Kidney capillary endothelial cell (primary cell): ENCODE results near the gene ACVR2B.
"Not testable (repeated sequence)": the region's sequence is repeated elsewhere in the genome, so short reads cannot be mapped to it uniquely, and the experiment has no call there.

ENCODE experiments used
- DNase-seq: peaks from one replicate; pipeline ENCODE4 v3.0.0-alpha.2; 2018; ENCODE audit warnings: low spot score

Gene ACVR2B

GRCh38 chr3:38453075-38453912 lies at the start of gene ACVR2B:
Gene ACVR2B (plus strand): TSS chr3:38453890. CDS start chr3:38454323, 433 bp downstream.
- DNase-seq = peak; percentile 69

DNA sequence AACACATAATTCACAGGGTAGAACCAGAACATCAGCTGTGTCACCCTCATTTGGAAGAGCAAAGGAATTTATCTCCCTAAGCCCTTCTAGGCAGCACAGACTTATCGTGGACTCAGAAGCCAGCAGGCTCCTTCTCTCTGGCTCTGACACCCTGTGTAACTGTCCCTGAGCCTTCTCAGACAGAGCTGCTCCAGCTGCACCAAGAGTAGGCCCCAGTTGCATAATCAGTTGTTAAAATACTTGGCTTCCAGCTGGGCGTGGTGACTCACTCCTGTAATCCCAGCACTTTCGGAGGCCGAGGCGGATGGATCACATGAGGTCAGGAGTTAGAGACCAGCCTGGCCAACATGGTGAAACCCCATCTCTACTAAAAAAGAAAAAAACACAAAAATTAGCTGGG lies 49.4 kb upstream of the ACVR2B start:
- DNase-seq = no peak

GRCh38 chr3:38411591-38411990 lies 42.1 kb upstream of the ACVR2B start:
- DNase-seq = no peak

DNA sequence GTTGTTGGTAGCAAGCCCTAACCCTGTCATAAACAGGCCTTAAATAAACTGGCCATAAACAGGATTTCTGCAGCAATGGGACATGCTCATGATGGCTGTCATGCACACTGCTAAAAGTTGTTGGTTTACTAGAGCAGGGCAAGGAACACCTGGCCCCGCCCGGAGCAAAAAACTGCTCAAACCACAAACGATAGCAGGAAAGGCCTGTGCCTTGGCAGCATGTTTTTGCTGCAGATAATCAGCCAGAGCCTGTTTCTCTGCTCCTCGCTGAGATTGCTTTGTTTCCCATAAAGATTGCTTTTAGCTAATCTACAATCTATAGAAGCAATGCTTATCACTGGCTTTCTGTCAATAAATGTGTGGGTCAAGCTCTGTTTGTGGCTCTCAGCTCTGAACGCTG lies 32.9 kb upstream of the ACVR2B start:
- not testable (repeated sequence) for DNase-seq

DNA sequence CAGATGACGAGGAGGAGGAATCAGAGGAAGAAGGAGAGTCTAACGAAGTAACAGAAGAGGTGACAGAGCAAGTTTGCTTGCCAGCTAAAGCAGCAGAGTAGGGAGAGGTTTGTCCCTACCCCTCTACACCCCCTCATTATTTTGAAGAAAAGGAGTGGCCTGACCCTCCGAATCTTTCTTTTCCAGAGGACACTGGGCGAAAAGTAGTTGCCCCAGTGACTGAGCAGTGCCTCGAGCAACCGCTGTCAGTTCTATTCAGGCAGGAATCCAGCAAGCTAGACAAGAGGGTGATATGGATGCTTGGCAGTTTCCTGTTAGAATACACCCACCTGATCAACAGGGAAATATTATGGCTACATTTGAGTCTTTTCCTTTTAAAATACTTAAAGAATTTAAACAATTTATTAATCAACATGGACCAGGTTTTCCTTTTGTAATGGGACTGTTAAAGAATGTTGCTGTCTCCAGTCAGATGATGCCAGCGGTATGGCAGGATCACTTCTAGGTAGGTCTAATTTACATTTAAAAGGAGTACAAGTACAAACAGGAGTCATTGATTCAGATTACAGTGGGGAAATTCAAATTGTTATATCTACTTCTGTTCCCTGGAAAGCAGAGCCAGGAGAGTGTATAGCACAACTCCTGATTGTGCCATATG lies 31.9 kb upstream of the ACVR2B start:
- no peak for DNase-seq

- DNase-seq = not testable (repeated sequence)
These were observed 26.8 kb upstream of the ACVR2B start for GRCh38 chr3:38426798-38427426.

- DNase-seq = not testable (repeated sequence)
These were observed 20.6 kb upstream of the ACVR2B start for GRCh38 chr3:38432871-38433658.

- DNase-seq = not testable (repeated sequence)
These were observed 20.0 kb upstream of the ACVR2B start for GRCh38 chr3:38433661-38434060.

- DNase-seq = peak; percentile 33
These were observed 15.1 kb upstream of the ACVR2B start for GRCh38 chr3:38438436-38439069.

- not testable (repeated sequence) for DNase-seq
These were observed 10.5 kb upstream of the ACVR2B start for GRCh38 chr3:38443205-38443604.

- DNase-seq = no peak
These were observed 7.5 kb upstream of the ACVR2B start for GRCh38 chr3:38446085-38446686.

DNA sequence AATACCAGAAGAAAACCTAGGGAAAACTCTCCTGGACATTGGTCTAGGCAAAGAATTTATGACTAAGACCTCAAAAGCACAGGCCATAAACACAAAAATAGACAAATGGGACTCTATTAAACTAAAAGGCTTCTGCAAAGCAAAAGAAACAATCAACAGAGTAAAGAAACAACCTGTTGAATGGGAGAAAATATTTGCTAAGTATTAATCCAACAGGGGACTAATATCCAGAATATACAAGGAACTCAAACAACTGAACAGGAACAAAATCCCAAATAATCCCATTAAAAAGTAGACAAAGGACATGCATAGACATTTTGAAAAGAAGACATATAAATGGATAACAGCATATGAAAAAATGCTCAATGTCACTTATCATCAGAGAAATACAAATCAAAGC lies 6.9 kb upstream of the ACVR2B start:
- DNase-seq = no peak

- DNase-seq = no peak
These were observed 2.8 kb upstream of the ACVR2B start for GRCh38 chr3:38450853-38451252.

- DNase-seq = no peak
These were observed 155 bp downstream of the ACVR2B start for GRCh38 chr3:38453913-38454177.

GRCh38 chr3:38454178-38454883 lies 641 bp downstream of the ACVR2B start:
- DNase-seq = no peak

DNA sequence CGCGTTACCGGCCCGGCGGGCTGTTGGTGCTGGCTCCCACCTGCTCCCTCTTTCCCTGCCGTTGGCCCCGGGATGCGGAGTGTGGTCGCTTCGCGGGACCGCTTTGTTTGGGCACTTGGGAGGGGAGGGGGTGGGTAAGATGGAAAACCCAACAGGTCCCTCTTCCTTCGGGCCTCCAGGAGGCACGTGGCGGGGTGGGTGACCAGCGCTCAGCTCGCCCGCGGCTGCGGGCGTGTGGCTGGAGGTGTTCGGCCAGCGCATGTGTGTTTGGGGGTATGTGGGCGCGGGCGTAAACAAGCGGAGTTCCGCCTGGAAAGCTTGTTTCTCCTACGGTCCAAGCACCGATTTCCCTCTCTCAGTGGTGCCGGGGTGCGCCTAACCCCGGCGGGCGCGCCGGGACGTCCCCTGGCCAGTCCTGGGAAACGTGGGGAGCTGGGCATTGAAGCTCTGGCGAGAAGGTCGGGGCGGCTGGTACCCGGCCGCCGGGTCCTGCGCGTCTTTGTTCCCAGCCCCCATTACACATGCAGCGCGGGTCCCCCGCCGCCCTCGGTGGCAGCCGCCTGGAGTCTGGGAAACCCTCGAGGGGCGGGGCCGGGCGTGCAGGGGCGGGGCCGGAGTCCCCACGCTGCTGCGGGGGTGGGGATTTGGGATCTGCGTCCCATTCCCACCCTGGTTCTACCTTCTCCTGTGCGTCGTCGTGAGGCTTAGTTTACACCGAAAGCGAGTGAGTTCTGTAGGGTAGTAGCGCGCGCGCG lies 1.4 kb downstream of the ACVR2B start:
- no peak for DNase-seq

- no peak for DNase-seq
These were observed 2.1 kb downstream of the ACVR2B start for GRCh38 chr3:38455639-38456430.

DNA sequence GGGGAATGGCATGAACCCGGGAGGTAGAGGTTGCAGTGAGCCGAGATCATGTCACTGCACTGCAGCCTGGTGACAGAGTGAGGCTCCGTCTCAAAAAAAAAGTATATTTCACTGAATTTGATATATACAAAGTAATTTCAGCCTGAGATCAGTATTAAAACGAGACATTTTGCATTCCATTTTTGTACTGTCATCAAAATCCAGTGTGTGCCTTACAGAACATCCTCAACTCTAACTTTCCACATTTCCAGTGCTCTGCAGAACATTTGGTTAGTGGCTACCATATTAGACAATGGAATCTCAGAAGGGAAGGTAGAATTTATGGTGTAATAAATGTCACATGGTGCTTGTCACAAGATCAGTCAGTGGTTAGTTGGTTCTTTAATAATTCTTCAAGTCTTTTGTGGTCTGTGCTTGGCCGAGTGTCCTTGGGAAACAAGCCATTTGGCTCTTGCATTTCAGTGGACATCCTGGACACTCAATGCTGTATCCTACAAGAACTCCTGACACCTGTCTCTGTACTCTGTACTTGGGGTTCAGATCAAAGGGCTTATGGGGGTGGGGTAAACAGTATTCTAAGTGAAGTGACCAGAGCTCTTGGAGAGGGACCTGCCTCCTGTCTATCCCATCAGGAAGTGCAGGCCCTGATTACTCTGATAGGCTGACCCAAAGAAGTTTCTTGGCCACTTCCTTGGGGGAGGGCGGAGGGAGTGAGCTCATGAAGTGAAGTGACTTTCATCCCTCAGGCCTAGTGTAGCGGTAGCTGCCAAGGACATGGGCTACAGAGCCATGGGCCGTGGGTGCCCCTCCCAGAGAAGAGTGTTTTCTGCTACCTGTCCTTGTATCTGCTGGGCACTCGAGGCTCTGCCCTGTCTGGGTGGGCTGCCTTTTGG lies 3.7 kb downstream of the ACVR2B start:
- DNase-seq = no peak
